Epithelial cell of esophagus (primary cell): ENCODE measurements around the gene CD6.
A peak's percentile ranks its signal among the peaks of the same experiment; 100 is the strongest.

Source experiments
- DNase-seq: peaks from one replicate; pipeline ENCODE4 v3.0.0; 2010; ENCODE audit warnings: low read depth
- H3K4me3 ChIP-seq: 2 replicates; pipeline ENCODE4 v1.5.1; 2011; ENCODE audit warnings: mild to moderate bottlenecking, low read length, control low read depth
- CTCF ChIP-seq: IDR thresholded peaks from 2 replicates; pipeline ENCODE4 v1.5.1; 2011; ENCODE audit warnings: low read depth, mild to moderate bottlenecking, low read length, control low read depth, inconsistent platforms; ENCODE audit not compliant: insufficient read depth; ENCODE audit errors: missing control alignments

Gene CD6

GRCh38 chr11:61056571-61056970 lies 85.1 kb downstream of the CD6 start:
- no peak for DNase-seq
- H3K4me3 ChIP-seq = no peak overlapping the region
- no peak for TF ChIP-seq CTCF

GRCh38 chr11:61056981-61057380 lies 85.5 kb downstream of the CD6 start:
- no peak for DNase-seq
- no peak overlapping the region for H3K4me3 ChIP-seq
- TF ChIP-seq CTCF = no peak

GRCh38 chr11:61057615-61058014 lies 86.1 kb downstream of the CD6 start:
- no peak for DNase-seq
- no peak for TF ChIP-seq CTCF
- no peak overlapping the region for H3K4me3 ChIP-seq

- H3K4me3 ChIP-seq = no peak overlapping the region
- DNase-seq = no peak
- TF ChIP-seq CTCF = no peak
Observed at GRCh38 chr11:61058583-61059259, 87.2 kb downstream of the CD6 start.

- DNase-seq = no peak
- no peak for TF ChIP-seq CTCF
- no peak overlapping the region for H3K4me3 ChIP-seq
Observed at GRCh38 chr11:61059260-61059752, 87.8 kb downstream of the CD6 start.

- DNase-seq = peak; percentile 77
- TF ChIP-seq CTCF = no peak
- no peak overlapping the region for H3K4me3 ChIP-seq
Observed at GRCh38 chr11:61061081-61061826, 89.8 kb downstream of the CD6 start.
